ENCODE data around the gene COL12A1.

DNA sequence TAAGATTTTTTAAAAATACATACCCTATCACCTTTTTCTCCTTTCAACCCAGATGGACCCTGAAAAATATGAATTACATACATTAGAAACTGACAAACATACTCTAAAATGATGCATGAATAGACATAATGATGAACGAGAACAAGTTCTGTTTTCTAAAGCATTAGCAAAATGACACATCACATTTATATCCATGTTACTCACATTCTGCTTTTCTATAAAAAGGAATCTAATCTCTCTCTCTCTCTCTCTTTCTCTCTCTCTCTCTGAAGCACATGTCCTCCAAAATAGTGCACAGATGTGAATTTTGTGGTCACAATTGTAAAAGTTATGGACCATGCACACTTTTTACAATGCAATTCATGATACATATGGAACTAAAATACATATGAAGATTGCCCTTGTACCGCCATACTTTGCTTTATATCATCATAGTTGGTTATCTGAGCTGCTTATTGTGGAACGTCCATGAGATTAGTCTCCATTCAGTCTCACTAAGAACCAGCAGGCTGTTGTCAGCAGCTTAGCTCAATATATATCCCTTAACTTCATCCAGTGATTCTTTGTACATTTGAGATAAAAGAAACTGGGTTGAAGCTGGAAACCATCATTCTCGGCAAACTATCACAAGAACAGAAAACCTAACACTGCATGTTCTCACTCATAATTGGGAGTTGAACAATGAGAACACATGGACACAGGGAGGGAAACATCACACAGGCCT lies 114.2 kb downstream of the COL12A1 start:
- TF ChIP-seq, protein P1, sequence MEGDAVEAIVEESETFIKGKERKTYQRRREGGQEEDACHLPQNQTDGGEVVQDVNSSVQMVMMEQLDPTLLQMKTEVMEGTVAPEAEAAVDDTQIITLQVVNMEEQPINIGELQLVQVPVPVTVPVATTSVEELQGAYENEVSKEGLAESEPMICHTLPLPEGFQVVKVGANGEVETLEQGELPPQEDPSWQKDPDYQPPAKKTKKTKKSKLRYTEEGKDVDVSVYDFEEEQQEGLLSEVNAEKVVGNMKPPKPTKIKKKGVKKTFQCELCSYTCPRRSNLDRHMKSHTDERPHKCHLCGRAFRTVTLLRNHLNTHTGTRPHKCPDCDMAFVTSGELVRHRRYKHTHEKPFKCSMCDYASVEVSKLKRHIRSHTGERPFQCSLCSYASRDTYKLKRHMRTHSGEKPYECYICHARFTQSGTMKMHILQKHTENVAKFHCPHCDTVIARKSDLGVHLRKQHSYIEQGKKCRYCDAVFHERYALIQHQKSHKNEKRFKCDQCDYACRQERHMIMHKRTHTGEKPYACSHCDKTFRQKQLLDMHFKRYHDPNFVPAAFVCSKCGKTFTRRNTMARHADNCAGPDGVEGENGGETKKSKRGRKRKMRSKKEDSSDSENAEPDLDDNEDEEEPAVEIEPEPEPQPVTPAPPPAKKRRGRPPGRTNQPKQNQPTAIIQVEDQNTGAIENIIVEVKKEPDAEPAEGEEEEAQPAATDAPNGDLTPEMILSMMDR (IDR thresholded peaks at IDR 0.05) = no peak
- TF ChIP-seq POLR2A (IDR thresholded peaks at IDR 0.05) = no peak
